COLO668 (cell line): ENCODE data around the gene FANCM.
"Not testable (repeated sequence)": the region's sequence is repeated elsewhere in the genome, so short reads cannot be mapped to it uniquely, and the experiment has no call there.

Experiments used
- DNase-seq: peaks from one replicate; lab custom pipeline; 2025; ENCODE audit not compliant: unreplicated experiment; lab: John Stamatoyannopoulos, UW

Gene FANCM

GRCh38 chr14:45142083-45142482 lies 6.4 kb downstream of the FANCM start:
- DNase-seq, result not testable (repeated sequence)

GRCh38 chr14:45144658-45145057 lies 8.9 kb downstream of the FANCM start:
- DNase-seq, result no peak

- no peak for DNase-seq
Observed at GRCh38 chr14:45145214-45145613, 9.5 kb downstream of the FANCM start.

GRCh38 chr14:45149602-45150001 lies 13.9 kb downstream of the FANCM start:
- DNase-seq, result no peak

GRCh38 chr14:45150386-45150890 lies 14.7 kb downstream of the FANCM start:
- no peak for DNase-seq

- no peak for DNase-seq
Observed at GRCh38 chr14:45156067-45156466, 20.3 kb downstream of the FANCM start.

- DNase-seq, result no peak
Observed at GRCh38 chr14:45169906-45170305, 34.2 kb downstream of the FANCM start.

- no peak for DNase-seq
Observed at GRCh38 chr14:45177076-45177475, 41.3 kb downstream of the FANCM start.

- no peak for DNase-seq
Observed at GRCh38 chr14:45181329-45181728, 45.6 kb downstream of the FANCM start.

- DNase-seq, result no peak
Observed at GRCh38 chr14:45181806-45182205, 46.1 kb downstream of the FANCM start.

- DNase-seq, result no peak
Observed at GRCh38 chr14:45185100-45185814, 49.5 kb downstream of the FANCM start.

GRCh38 chr14:45194964-45195363 lies 59.2 kb downstream of the FANCM start:
- no peak for DNase-seq

- DNase-seq, result no peak
Observed at GRCh38 chr14:45198551-45198950, 62.8 kb downstream of the FANCM start.

- DNase-seq, result no peak
Observed at GRCh38 chr14:45199230-45199629, 63.5 kb downstream of the FANCM start.

GRCh38 chr14:45201905-45202304 lies 66.2 kb downstream of the FANCM start:
- DNase-seq, result peak; percentile 11

GRCh38 chr14:45204241-45204640 lies 68.5 kb downstream of the FANCM start:
- no peak for DNase-seq

- no peak for DNase-seq
Observed at GRCh38 chr14:45210159-45210558, 74.4 kb downstream of the FANCM start.

GRCh38 chr14:45211295-45211694 lies 75.6 kb downstream of the FANCM start:
- DNase-seq, result no peak

GRCh38 chr14:45212231-45212630 lies 76.5 kb downstream of the FANCM start:
- DNase-seq, result no peak

- not testable (repeated sequence) for DNase-seq
Observed at GRCh38 chr14:45213716-45214115, 78.0 kb downstream of the FANCM start.

GRCh38 chr14:45214341-45214740 lies 78.6 kb downstream of the FANCM start:
- DNase-seq, result not testable (repeated sequence)

GRCh38 chr14:45222485-45223262 lies 86.9 kb downstream of the FANCM start:
- no peak for DNase-seq
